ENCODE results near the gene RBPJL.
"Not testable (repeated sequence)": the region's sequence is repeated elsewhere in the genome, so short reads cannot be mapped to it uniquely, and the experiment has no call there.

RBPJL gene

GRCh38 chr20:45344168-45344860 is 37.7 kb downstream of the RBPJL start:
- no peak for DNase-seq

GRCh38 chr20:45345104-45345936 is 38.7 kb downstream of the RBPJL start:
- DNase-seq = no peak

- no peak for DNase-seq
These were observed 39.7 kb downstream of the RBPJL start for GRCh38 chr20:45346291-45346718.

GRCh38 chr20:45346851-45347250 is 40.2 kb downstream of the RBPJL start:
- DNase-seq = no peak

GRCh38 chr20:45347297-45347935 is 40.8 kb downstream of the RBPJL start:
- no peak for DNase-seq

- no peak for DNase-seq
These were observed 41.5 kb downstream of the RBPJL start, which contains the start of gene SDC4 for GRCh38 chr20:45347936-45348778. Gene SDC4, minus strand, starts transcription at chr20:45348424. Its CDS starts 40 bp downstream, at chr20:45348384.

- DNase-seq = no peak
These were observed 43.6 kb downstream of the RBPJL start for GRCh38 chr20:45350217-45350616.

- not testable (repeated sequence) for DNase-seq
These were observed 44.2 kb downstream of the RBPJL start for GRCh38 chr20:45350795-45351194.

GRCh38 chr20:45352729-45353128 is 46.1 kb downstream of the RBPJL start:
- no peak for DNase-seq

GRCh38 chr20:45353746-45354145 is 47.1 kb downstream of the RBPJL start:
- no peak for DNase-seq

GRCh38 chr20:45354423-45355208 is 48.0 kb downstream of the RBPJL start:
- no peak for DNase-seq

GRCh38 chr20:45355209-45356084 is 48.8 kb downstream of the RBPJL start:
- DNase-seq = no peak

GRCh38 chr20:45358282-45359068 is 51.8 kb downstream of the RBPJL start:
- peak; percentile 49 to 53 for DNase-seq

GRCh38 chr20:45359069-45359405 is 52.4 kb downstream of the RBPJL start:
- DNase-seq = no peak

GRCh38 chr20:45359406-45360148 is 52.9 kb downstream of the RBPJL start:
- DNase-seq = no peak

GRCh38 chr20:45361793-45362192 is 55.2 kb downstream of the RBPJL start:
- no peak for DNase-seq

GRCh38 chr20:45362804-45363610 is 56.4 kb downstream of the RBPJL start, which contains the start of gene SYS1:
Gene SYS1, plus strand, starts transcription at chr20:45363156. Its CDS starts 376 bp downstream, at chr20:45363532.
- DNase-seq = peak; percentile 95 to 98
